Measurements from ENCODE around the gene SIM1. TPM values are rescaled to one million over a fixed set of nuclear protein-coding genes. Genes with fewer than 3 reads are reported as not detected.
"Not testable (repeated sequence)": the region's sequence is repeated elsewhere in the genome, so short reads cannot be mapped to it uniquely, and the experiment has no call there.

SIM1 gene
- total RNA-seq, 2 experiments from 2014 or later = not detected

- Mint-ChIP-seq H3K27ac (no peak overlapping the region), H3K4me1 (no peaks in the 10 kb centered on the region), H3K4me3 (no peak overlapping the region), H3K9me3 (no peaks in the 10 kb centered on the region), H3K36me3 (no peaks in the 10 kb centered on the region), H3K27me3 (peaks cover 6% of the 10 kb centered on the region)
- DNase-seq = no peak
These were observed 88.6 kb downstream of the SIM1 start for GRCh38 chr6:100376103-100376502.

- Mint-ChIP-seq H3K4me3 (no peak overlapping the region), H3K4me1 (no peaks in the 10 kb centered on the region), H3K9me3 (no peaks in the 10 kb centered on the region), H3K36me3 (no peaks in the 10 kb centered on the region), H3K27me3 (peaks cover 6% of the 10 kb centered on the region), H3K27ac (no peak overlapping the region)
- no peak for DNase-seq
These were observed 92.2 kb downstream of the SIM1 start for GRCh38 chr6:100372326-100373091.

- no peak overlapping the region for H3K27ac Mint-ChIP-seq
- H3K27me3 Mint-ChIP-seq = peaks cover 3% of the 10 kb centered on the region
- no peaks in the 10 kb centered on the region for H3K9me3 Mint-ChIP-seq
- no peak overlapping the region for H3K4me3 Mint-ChIP-seq
- H3K4me1 Mint-ChIP-seq = no peaks in the 10 kb centered on the region
- H3K36me3 Mint-ChIP-seq = no peaks in the 10 kb centered on the region
- DNase-seq = no peak
These were observed 93.1 kb downstream of the SIM1 start for GRCh38 chr6:100371591-100371990.

- DNase-seq = no peak
- no peak overlapping the region for H3K4me3 Mint-ChIP-seq
- no peak overlapping the region for H3K27ac Mint-ChIP-seq
- H3K9me3 Mint-ChIP-seq = no peaks in the 10 kb centered on the region
- H3K4me1 Mint-ChIP-seq = no peaks in the 10 kb centered on the region
- H3K36me3 Mint-ChIP-seq = no peaks in the 10 kb centered on the region
- peaks cover 3% of the 10 kb centered on the region for H3K27me3 Mint-ChIP-seq
These were observed 94.5 kb downstream of the SIM1 start for GRCh38 chr6:100370265-100370664.

- H3K27ac Mint-ChIP-seq = no peak overlapping the region
- H3K4me1 Mint-ChIP-seq = no peaks in the 10 kb centered on the region
- H3K36me3 Mint-ChIP-seq = no peaks in the 10 kb centered on the region
- no peaks in the 10 kb centered on the region for H3K9me3 Mint-ChIP-seq
- no peak overlapping the region for H3K4me3 Mint-ChIP-seq
- DNase-seq = no peak
- no peaks in the 10 kb centered on the region for H3K27me3 Mint-ChIP-seq
These were observed 98.3 kb downstream of the SIM1 start for GRCh38 chr6:100366419-100366818.

- Mint-ChIP-seq H3K4me1 (no peaks in the 10 kb centered on the region), H3K36me3 (no peaks in the 10 kb centered on the region), H3K27ac (no peak overlapping the region), H3K9me3 (no peaks in the 10 kb centered on the region), H3K4me3 (no peak overlapping the region), H3K27me3 (no peaks in the 10 kb centered on the region)
- DNase-seq = no peak
These were observed 101.1 kb downstream of the SIM1 start for GRCh38 chr6:100363651-100364050.

- not testable (repeated sequence) for H3K27ac Mint-ChIP-seq, H3K27me3 Mint-ChIP-seq, H3K36me3 Mint-ChIP-seq, H3K4me3 Mint-ChIP-seq, H3K4me1 Mint-ChIP-seq, H3K9me3 Mint-ChIP-seq, DNase-seq
These were observed 109.7 kb downstream of the SIM1 start for GRCh38 chr6:100354736-100355641.

- no peak for DNase-seq
- Mint-ChIP-seq H3K27me3 (no peaks in the 10 kb centered on the region), H3K4me1 (no peaks in the 10 kb centered on the region), H3K36me3 (no peaks in the 10 kb centered on the region), H3K9me3 (no peaks in the 10 kb centered on the region), H3K27ac (no peak overlapping the region), H3K4me3 (no peak overlapping the region)
These were observed 111.3 kb downstream of the SIM1 start for GRCh38 chr6:100353276-100354015.

GRCh38 chr6:100350139-100350538, 114.6 kb downstream of the SIM1 start:
- Mint-ChIP-seq H3K36me3 (no peaks in the 10 kb centered on the region), H3K4me3 (no peak overlapping the region), H3K27ac (no peak overlapping the region), H3K9me3 (no peaks in the 10 kb centered on the region), H3K4me1 (no peaks in the 10 kb centered on the region), H3K27me3 (no peaks in the 10 kb centered on the region)
- DNase-seq = no peak

GRCh38 chr6:100349366-100349765, 115.4 kb downstream of the SIM1 start:
- Mint-ChIP-seq H3K4me3 (no peak overlapping the region), H3K9me3 (no peaks in the 10 kb centered on the region), H3K27ac (no peak overlapping the region), H3K27me3 (no peaks in the 10 kb centered on the region), H3K4me1 (no peaks in the 10 kb centered on the region), H3K36me3 (no peaks in the 10 kb centered on the region)
- DNase-seq = no peak

GRCh38 chr6:100347901-100348550, 116.7 kb downstream of the SIM1 start:
- Mint-ChIP-seq H3K4me1 (no peaks in the 10 kb centered on the region), H3K9me3 (no peaks in the 10 kb centered on the region), H3K27ac (no peak overlapping the region), H3K36me3 (no peaks in the 10 kb centered on the region), H3K27me3 (no peaks in the 10 kb centered on the region), H3K4me3 (no peak overlapping the region)
- no peak for DNase-seq

- H3K27ac Mint-ChIP-seq = no peak overlapping the region
- no peaks in the 10 kb centered on the region for H3K9me3 Mint-ChIP-seq
- H3K27me3 Mint-ChIP-seq = no peaks in the 10 kb centered on the region
- H3K4me3 Mint-ChIP-seq = no peak overlapping the region
- no peaks in the 10 kb centered on the region for H3K36me3 Mint-ChIP-seq
- no peak for DNase-seq
- no peaks in the 10 kb centered on the region for H3K4me1 Mint-ChIP-seq
These were observed 117.9 kb downstream of the SIM1 start for GRCh38 chr6:100346828-100347227.

GRCh38 chr6:100346203-100346602, 118.5 kb downstream of the SIM1 start:
- Mint-ChIP-seq H3K9me3 (no peaks in the 10 kb centered on the region), H3K4me3 (no peak overlapping the region), H3K36me3 (no peaks in the 10 kb centered on the region), H3K27me3 (no peaks in the 10 kb centered on the region), H3K4me1 (no peaks in the 10 kb centered on the region), H3K27ac (no peak overlapping the region)
- DNase-seq = no peak

GRCh38 chr6:100344761-100345160, 120.0 kb downstream of the SIM1 start:
- no peak overlapping the region for H3K27ac Mint-ChIP-seq
- no peak for DNase-seq
- no peak overlapping the region for H3K4me3 Mint-ChIP-seq
- no peaks in the 10 kb centered on the region for H3K36me3 Mint-ChIP-seq
- H3K9me3 Mint-ChIP-seq = peaks cover 3% of the 10 kb centered on the region
- no peaks in the 10 kb centered on the region for H3K4me1 Mint-ChIP-seq
- H3K27me3 Mint-ChIP-seq = peaks cover 3% of the 10 kb centered on the region

GRCh38 chr6:100344321-100344720, 120.4 kb downstream of the SIM1 start:
- Mint-ChIP-seq H3K27ac (no peak overlapping the region), H3K4me1 (no peaks in the 10 kb centered on the region), H3K9me3 (peaks cover 3% of the 10 kb centered on the region), H3K36me3 (no peaks in the 10 kb centered on the region), H3K27me3 (peaks cover 4% of the 10 kb centered on the region), H3K4me3 (no peak overlapping the region)
- DNase-seq = no peak

All from activated naive CD8-positive, alpha-beta T cell treated with anti-CD3 and anti-CD28 coated beads for 36 hours (primary cell).